WTC11 (cell line): ENCODE data around the gene TSSK2.

Experiments used
- ATF1 ChIP-seq: sonication (generic); formaldehyde crosslinking; IDR thresholded peaks from 2 replicates; pipeline ENCODE4 v1.8.1; 2023; ENCODE audit warnings: mild to moderate bottlenecking, moderate library complexity, missing genetic modification reagents
- CREB1 ChIP-seq: sonication (generic); formaldehyde crosslinking; IDR thresholded peaks from 2 replicates; pipeline ENCODE4 v1.8.0; 2023; ENCODE audit warnings: mild to moderate bottlenecking, missing genetic modification reagents
- FOXJ3 ChIP-seq: sonication (generic); formaldehyde crosslinking; IDR thresholded peaks from 2 replicates; pipeline ENCODE4 v1.9.0; 2021; ENCODE audit warnings: missing genetic modification reagents, mild to moderate bottlenecking, borderline replicate concordance
- TEAD1 ChIP-seq: sonication (generic); formaldehyde crosslinking; IDR thresholded peaks from 2 replicates; pipeline ENCODE4 v1.8.0; 2022; ENCODE audit warnings: mild to moderate bottlenecking, missing genetic modification reagents
- TF ChIP-seq, protein P1 (sequence below): fragments of 200-600 bp; IDR thresholded peaks from 2 replicates; pipeline ENCODE4 v1.8.0; 2022; ENCODE audit warnings: antibody characterized with exemption
- TF ChIP-seq, protein P2 (sequence below): sonication (generic); formaldehyde crosslinking; IDR thresholded peaks from 2 replicates; pipeline ENCODE4 v1.8.0; 2023; ENCODE audit warnings: mild to moderate bottlenecking, missing genetic modification reagents
- TF ChIP-seq, protein P3 (sequence below): sonication (generic); formaldehyde crosslinking; IDR thresholded peaks from 2 replicates; pipeline ENCODE4 v1.8.0; 2022; ENCODE audit warnings: mild to moderate bottlenecking, missing genetic modification reagents
- TF ChIP-seq, protein P4 (sequence below): sonication (generic); formaldehyde crosslinking; conservative IDR thresholded peaks from 2 replicates; pipeline ENCODE4 v1.8.1; 2022; ENCODE audit warnings: mild to moderate bottlenecking, missing genetic modification reagents

DNA sequence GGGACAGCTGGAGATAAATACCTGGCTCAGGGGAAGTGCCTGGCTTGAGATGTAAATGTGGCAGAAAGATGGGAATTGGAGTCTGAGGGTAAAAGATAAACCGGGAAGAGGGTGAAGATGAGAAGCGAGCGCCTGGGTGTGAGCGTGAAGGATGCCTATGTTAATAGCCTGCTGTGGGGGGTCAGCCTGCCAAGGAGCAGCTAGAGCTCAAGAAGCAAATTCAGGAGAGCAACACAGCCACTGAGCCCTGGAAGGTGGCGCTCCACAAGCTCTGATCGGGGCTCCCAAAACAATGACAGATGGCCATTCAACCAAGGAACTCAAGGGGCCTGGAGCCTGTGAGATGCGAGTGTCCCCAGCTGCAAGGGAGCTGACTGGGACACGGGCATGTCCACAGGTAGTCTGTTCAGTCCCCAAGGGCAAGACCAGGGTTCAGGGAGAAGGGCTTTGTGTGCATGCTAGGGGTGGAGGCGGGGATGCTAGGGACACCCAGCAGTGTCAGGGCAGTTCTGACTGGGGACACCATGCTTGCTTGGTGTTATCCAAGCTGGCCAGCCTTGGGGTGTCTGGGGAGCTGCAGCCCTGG lies 16.2 kb downstream of the TSSK2 start:
- TF ChIP-seq, protein P1, sequence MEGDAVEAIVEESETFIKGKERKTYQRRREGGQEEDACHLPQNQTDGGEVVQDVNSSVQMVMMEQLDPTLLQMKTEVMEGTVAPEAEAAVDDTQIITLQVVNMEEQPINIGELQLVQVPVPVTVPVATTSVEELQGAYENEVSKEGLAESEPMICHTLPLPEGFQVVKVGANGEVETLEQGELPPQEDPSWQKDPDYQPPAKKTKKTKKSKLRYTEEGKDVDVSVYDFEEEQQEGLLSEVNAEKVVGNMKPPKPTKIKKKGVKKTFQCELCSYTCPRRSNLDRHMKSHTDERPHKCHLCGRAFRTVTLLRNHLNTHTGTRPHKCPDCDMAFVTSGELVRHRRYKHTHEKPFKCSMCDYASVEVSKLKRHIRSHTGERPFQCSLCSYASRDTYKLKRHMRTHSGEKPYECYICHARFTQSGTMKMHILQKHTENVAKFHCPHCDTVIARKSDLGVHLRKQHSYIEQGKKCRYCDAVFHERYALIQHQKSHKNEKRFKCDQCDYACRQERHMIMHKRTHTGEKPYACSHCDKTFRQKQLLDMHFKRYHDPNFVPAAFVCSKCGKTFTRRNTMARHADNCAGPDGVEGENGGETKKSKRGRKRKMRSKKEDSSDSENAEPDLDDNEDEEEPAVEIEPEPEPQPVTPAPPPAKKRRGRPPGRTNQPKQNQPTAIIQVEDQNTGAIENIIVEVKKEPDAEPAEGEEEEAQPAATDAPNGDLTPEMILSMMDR: no peak
- TF ChIP-seq TEAD1 (CRISPR knock-in tag) (no peak), CREB1 (CRISPR knock-in tag) (no peak), FOXJ3 (CRISPR knock-in tag) (no peak), ATF1 (CRISPR knock-in tag) (no peak)
- TF ChIP-seq, protein P2, sequence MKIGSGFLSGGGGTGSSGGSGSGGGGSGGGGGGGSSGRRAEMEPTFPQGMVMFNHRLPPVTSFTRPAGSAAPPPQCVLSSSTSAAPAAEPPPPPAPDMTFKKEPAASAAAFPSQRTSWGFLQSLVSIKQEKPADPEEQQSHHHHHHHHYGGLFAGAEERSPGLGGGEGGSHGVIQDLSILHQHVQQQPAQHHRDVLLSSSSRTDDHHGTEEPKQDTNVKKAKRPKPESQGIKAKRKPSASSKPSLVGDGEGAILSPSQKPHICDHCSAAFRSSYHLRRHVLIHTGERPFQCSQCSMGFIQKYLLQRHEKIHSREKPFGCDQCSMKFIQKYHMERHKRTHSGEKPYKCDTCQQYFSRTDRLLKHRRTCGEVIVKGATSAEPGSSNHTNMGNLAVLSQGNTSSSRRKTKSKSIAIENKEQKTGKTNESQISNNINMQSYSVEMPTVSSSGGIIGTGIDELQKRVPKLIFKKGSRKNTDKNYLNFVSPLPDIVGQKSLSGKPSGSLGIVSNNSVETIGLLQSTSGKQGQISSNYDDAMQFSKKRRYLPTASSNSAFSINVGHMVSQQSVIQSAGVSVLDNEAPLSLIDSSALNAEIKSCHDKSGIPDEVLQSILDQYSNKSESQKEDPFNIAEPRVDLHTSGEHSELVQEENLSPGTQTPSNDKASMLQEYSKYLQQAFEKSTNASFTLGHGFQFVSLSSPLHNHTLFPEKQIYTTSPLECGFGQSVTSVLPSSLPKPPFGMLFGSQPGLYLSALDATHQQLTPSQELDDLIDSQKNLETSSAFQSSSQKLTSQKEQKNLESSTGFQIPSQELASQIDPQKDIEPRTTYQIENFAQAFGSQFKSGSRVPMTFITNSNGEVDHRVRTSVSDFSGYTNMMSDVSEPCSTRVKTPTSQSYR (CRISPR knock-in tag): no peak
- TF ChIP-seq, protein P3, sequence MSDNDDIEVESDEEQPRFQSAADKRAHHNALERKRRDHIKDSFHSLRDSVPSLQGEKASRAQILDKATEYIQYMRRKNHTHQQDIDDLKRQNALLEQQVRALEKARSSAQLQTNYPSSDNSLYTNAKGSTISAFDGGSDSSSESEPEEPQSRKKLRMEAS (CRISPR knock-in tag): no peak
- TF ChIP-seq, protein P4, sequence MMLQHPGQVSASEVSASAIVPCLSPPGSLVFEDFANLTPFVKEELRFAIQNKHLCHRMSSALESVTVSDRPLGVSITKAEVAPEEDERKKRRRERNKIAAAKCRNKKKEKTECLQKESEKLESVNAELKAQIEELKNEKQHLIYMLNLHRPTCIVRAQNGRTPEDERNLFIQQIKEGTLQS: no peak
